HG03280 (cell line): ENCODE results near the gene TNFRSF8.

Experiments
- ATAC-seq: cut with Tn5 transposase; IDR thresholded peaks from one replicate; pipeline ENCODE4 v1.9.1; 2021; ENCODE audit warnings: mild to moderate bottlenecking, moderate library complexity; ENCODE audit not compliant: unreplicated experiment

TNFRSF8 gene

GRCh38 chr1:12153181-12153785 is 90.2 kb downstream of the TNFRSF8 start:
- no peak for ATAC-seq

GRCh38 chr1:12155328-12155727 is 92.2 kb downstream of the TNFRSF8 start:
- ATAC-seq = no peak

GRCh38 chr1:12157366-12158231 is 94.5 kb downstream of the TNFRSF8 start:
- ATAC-seq = no peak

GRCh38 chr1:12158357-12159092 is 95.4 kb downstream of the TNFRSF8 start:
- ATAC-seq = no peak

- no peak for ATAC-seq
Measured at GRCh38 chr1:12159816-12160215, 96.7 kb downstream of the TNFRSF8 start.

- ATAC-seq = no peak
Measured at GRCh38 chr1:12161324-12161661, 98.2 kb downstream of the TNFRSF8 start.

GRCh38 chr1:12161662-12162458 is 98.8 kb downstream of the TNFRSF8 start:
- peak; percentile 74 for ATAC-seq

- ATAC-seq = no peak
Measured at GRCh38 chr1:12162459-12163137, 99.5 kb downstream of the TNFRSF8 start.

- no peak for ATAC-seq
Measured at GRCh38 chr1:12163210-12163609, 100.1 kb downstream of the TNFRSF8 start.

- no peak for ATAC-seq
Measured at GRCh38 chr1:12164210-12164609, 101.1 kb downstream of the TNFRSF8 start.

GRCh38 chr1:12165342-12165741 is 102.2 kb downstream of the TNFRSF8 start:
- ATAC-seq = no peak

GRCh38 chr1:12166834-12167492 is 103.9 kb downstream of the TNFRSF8 start, which contains the start of gene TNFRSF1B:
Gene TNFRSF1B (plus strand): TSS chr1:12166991. CDS start chr1:12167092, 101 bp downstream.
- peak; percentile 50 for ATAC-seq

GRCh38 chr1:12167493-12168429 is 104.7 kb downstream of the TNFRSF8 start:
- ATAC-seq = peak; percentile 6

GRCh38 chr1:12168451-12169160 is 105.5 kb downstream of the TNFRSF8 start:
- no peak for ATAC-seq

- no peak for ATAC-seq
Measured at GRCh38 chr1:12169442-12170135, 106.5 kb downstream of the TNFRSF8 start.

- ATAC-seq = no peak
Measured at GRCh38 chr1:12170263-12170671, 107.2 kb downstream of the TNFRSF8 start.
